SKM-1 (cell line): Measurements from ENCODE around the gene RAD52.
"Not testable (repeated sequence)": the region's sequence is repeated elsewhere in the genome, so short reads cannot be mapped to it uniquely, and the experiment has no call there.

Experiments used
- DNase-seq: peaks from one replicate; lab custom pipeline; 2025; ENCODE audit not compliant: unreplicated experiment; lab: John Stamatoyannopoulos, UW

Gene RAD52

DNA sequence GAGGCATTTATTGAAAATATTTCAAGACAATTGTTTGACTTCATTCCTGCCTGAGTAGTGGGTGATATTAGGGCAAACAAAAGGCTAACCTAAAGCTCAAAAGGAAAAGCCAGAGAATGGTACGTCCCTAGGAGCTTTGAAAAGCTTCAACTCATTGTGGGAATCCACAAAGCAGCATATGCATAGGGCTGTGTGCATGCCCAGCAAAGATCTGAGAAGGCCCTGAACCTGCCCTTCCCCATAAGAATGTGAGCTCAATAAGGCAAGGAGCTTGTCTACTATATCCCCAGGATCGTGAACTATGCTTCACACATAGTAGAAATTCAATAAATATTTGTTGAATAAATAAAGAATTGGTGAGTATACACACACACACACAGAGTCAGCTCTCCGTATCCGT is 19.1 kb upstream of the RAD52 start:
- DNase-seq: no peak

DNA sequence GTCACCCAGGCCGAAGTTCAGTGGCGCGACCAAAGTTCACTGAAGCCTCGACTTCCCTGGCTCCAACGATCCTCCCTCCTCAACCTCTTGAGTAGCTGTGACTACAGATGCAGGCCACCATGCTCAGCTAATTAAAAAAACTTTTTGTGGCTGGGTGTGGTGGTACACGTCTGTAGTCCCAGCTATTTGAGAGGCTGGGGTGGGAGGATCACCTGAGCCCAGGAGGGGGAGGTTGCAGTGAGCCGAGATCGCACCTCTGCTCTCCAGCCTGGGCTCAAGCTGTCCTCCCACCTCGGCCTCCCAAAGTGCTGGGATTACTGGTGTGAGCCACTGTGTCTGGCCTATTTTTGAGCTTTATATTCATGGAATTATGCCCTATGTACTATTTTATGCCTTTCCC is 18.1 kb upstream of the RAD52 start:
- DNase-seq: no peak

DNA sequence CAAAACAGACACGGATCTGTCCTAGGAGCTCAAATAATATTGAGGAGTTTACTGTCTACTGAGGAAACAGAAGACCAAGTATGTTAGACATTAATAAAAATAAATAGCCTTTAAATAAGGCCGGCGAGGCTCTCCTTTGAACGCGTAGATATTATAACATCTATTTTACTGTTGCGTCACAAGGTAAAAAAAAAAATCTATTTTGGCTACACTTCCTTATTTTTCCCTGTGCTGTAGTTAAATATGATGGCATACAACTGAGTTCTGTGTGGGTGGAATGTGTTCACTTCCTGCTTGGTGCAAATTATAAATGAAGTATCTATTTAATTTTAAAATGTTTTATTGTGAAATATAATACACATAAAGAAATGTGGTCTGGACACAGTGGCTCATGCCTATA is 17.2 kb upstream of the RAD52 start:
- no peak for DNase-seq

DNA sequence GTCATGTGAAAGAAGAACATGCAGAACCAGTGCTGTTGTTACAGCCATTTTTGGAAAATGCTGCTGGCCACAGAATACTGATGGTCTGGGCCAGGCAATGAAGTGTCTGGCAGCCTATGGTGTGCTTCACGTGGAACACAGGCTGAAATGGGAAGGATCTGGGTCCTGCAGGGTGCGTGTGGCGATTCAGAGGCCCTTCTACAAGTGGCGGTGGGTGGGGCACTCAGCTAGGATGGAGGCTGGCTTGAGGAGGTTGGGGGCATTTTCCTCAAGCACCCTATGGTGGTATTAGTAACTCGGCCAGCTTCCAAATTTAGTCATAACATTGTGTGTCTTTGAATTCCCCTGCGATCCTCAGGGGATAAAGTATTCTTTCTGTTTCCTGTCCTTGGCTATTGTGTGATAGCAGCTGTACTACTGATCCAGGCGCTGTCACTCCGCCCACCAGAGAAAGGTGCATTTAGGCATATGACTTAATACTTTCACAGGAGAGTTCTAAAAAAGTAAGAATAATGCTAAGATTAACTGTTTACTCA is 9.2 kb upstream of the RAD52 start:
- DNase-seq: no peak

DNA sequence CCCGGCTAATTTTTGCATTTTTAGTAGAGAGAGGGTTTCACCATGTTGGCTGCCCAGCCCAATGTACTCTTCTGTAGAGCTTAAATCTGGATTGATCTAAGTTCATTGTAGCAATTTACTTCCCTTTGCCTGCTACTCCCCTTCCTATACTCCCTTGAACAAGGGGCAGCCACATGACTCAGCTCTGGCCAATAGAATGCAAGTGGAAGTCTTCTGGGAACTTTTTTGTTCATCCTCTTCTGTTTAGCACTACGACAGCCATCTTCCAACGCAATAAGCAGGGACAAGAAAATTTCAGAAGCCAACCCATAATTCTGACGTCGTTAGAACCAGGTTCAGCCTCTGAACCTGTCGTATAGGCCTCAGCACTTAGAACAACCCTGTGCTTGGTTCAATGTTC is 6.4 kb upstream of the RAD52 start:
- no peak for DNase-seq

DNA sequence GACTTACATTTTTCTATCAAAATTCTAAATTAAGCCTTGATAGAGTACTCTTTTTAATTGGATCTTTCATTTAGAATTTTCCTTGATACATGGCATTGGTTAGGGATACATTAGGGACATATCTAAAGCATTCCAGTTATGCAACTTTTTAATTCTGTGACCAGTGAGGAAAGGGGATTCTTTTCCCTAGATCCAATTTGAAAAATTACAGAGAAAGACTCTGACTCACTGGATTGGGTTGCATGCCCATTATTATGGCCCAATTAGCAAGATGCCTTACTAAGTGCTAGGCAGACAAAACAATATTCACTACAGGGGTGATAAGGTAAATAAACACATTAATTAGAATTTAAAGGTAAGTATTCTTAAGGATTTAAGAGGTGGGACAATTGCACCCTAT is 5.2 kb upstream of the RAD52 start:
- DNase-seq: no peak

DNA sequence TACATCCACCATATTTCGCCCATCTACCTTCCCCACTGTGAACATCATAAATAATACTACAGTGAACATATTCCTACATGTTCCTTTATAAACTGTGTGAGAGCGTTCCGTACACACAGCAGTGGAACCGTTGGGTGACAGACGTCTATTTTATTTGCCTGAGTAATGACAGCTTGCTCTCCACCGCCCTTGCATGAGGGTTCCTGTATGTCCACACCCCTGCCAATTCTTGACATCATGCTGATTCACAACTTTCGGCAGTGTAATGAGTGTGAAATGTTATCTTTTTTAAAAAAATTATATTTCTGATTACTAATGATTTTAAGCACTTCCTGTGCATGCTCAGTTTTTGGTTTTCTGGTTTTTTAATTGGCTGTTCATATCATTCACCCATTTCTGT is 4.3 kb upstream of the RAD52 start:
- no peak for DNase-seq

DNA sequence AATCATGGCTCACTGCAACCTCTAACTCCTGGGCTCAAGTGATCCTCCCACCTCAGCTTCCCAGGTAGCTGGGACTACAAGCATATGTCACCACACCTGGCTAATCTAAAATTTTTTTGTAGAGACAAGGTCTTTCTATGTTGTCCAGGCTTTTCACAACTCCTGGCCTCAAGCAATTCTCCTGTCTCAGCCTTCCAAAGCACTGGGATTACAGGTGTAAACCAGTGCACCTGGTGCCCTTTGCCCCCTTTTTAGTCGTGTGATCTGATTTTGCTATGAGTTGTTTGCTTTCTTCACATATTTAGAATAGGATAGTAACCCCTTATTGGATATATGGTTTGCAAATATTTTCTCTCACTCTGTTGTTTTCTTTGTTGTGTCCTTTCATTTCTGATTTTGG is 1.7 kb upstream of the RAD52 start:
- no peak for DNase-seq

DNA sequence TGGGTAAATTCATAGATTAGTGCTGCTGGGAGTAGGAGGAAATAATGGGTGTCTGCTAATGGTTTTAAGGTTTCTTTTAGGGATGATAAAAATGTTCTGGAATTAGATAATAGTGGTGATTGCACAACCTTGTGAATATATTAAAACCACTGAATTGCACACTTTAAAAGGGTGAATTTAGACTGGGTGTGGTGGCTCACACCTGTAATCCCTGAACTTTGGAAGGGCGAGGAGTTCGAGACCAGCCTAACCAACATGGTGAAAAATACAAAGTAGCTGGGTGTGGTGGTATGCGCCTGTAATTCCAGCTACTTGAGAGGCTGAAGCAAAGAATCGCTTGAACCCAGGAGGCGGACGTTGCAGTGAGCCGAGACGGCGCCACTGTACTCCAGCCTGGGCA is 1.3 kb downstream of the RAD52 start:
- DNase-seq: no peak

DNA sequence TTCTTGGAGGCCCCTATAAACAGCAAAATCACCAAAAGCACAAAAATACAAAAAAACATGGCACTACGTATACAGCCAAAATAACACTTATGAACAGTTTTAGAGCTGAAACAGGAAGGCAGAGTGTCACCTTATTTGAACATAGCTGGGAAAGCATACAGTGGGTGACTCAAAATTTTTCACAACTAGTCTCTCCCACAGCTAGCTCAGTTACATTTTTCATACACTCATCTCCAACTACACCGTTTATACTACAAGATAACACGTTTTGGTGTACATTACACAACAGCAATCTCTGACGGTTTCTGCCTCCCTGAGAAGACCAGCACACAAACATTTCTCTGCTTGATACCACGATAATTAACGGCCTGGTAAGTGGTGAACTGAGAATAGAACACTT is 2.9 kb downstream of the RAD52 start:
- no peak for DNase-seq

DNA sequence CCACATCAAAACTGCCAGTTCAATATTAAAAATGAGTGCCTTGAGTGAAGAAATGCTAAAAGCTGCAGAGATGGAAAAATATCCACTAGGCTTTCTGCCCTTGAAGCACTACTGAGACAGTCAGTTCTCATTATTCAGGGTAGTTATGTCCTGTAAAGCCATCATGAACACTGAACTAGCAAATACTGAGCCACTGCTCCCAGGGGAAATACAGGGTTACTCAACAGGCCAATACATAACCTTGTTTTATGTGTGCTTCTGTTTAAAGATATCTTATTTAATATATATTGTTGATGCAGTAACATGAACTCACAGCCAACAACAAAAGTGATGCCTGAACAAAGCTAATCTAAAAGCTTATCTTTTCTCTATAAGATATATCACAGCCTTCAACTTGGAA is 3.3 kb downstream of the RAD52 start:
- DNase-seq: no peak

DNA sequence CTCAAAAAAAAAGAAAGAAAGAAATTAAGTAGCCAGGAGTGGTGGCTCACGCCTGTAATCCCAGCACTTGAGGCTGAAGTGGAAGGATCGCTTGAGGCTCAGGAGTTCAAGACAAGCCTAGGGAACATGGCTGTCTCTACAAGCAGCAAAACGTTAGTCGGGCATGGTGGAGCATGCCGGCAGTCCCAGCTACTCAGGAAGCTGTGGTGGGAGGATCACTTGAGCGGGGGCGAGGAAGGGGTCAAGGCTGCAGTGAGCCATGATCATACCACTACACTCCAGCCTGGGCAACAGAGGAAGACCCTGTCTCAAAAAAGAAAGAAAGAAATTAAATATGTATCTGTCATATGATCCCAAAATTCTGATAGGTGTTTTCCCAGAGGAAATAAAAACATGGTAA is 5.3 kb downstream of the RAD52 start:
- DNase-seq: no peak

DNA sequence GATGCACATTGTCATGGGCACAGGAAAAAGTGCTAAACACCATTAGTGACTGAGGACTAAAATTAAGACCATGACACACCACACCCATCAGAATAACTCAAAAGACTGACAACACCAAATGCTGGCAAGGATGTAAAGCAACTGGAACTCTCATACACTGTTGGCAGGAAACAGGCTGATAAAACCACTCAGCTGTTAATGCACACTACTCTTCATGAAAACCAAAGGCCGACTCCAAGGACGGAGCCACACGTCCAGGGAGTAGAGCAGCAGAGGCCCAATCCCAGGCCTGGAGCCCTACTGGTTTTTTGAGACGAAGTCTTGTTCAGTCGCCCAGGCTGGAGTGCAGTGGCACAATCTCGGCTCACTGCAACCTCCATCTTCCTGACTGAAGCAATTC is 6.4 kb downstream of the RAD52 start:
- no peak for DNase-seq

DNA sequence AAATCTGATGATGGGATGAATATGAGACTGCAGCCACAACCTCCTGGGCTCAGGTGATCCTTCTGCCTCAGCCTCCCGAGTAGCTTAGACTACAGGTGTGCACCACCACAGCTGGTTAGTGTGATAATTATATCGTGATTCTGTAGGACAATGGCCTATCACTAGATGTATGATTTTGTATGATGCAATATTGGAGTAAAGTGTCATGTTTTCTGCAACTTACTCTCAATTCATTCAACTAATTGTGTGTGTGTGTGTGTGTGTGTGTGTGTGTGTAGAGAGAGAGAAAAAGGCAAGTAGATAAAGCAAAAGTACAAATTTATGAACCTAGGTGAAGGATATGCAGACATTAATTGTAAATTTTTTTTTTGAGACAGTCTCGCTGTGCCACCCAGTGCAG is 10.7 kb downstream of the RAD52 start:
- no peak for DNase-seq

DNA sequence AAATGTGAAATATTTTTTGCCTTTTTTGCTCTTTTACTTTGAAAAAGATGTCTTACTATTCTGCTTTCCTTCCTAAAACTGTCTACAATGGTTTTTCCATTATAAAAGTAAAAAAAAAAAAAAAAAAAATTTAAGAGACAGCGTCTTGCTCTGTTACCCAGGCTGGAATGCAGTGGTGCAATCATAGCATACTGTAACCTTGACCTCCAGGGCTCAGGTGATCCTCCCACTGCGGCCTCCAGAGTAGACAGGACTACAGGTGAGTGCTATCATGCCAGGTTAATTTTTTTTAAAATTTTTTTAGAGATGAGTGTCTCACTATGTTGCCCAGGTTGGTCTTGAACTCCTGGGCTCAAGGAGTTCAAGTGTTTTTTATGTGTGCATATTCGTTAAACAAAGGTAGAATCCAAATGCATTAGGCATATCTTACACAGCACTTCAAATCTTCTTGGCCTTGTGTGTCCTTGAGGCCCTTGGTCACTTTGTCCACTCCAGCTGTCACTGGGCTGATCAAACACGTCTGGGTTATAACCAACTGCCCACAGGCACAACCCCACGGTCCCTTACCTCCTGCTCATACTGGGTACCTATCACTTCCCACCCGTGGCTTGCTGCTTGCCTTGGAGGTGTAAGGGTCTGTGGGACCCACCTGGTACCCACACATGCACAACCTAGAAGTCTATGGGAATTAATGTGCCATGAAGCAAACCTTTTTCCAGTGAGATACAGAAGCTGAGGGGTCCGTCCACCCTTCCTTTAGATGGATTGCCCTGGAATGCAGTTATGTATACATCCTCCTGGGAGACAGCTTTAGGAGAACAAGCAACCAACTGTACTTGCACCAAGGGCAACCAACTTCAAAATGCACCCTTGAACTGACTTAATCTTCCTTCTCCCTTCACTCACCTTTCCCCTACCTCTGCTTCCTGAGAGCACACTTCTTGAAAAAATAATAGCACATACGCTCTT is 12.8 kb downstream of the RAD52 start:
- DNase-seq: no peak

DNA sequence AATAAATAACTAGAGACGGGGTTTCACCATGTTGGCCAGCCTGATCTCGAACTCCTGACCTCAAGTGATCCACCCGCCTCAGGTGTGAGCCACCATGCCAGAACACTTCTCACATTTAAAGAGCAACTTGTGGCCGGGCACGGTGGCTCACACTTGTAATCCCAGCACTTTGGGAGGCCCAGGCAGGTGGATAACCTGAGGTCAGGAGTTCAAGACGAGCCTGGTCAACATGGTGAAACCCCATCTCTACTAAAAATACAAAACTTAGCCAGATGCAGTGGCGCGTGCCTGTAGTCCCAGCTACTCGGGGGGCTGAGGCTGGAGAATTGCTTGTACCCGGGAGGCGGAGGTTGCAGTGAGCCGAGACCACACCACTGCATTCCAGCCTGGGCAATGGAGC is 13.6 kb downstream of the RAD52 start:
- DNase-seq: not testable (repeated sequence)

DNA sequence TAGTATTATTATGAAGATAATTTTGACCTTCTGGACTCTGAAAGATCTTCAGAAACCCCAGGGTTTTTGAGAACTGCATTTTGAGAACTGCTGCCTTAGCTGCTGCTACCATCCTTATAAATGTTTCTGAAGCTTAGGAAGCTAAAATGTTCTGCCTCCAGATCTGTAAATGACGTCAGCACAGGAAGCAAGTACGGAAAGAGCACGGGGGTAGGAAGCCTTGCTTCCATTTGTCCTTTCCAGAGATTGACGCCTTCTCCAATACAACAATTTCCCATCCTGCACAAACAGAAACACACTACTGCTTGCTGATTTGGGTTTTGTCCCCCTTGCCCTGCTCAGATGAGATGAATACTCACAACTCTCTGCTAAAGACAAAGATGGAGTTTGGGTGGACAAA is 17.9 kb downstream of the RAD52 start:
- DNase-seq: no peak

DNA sequence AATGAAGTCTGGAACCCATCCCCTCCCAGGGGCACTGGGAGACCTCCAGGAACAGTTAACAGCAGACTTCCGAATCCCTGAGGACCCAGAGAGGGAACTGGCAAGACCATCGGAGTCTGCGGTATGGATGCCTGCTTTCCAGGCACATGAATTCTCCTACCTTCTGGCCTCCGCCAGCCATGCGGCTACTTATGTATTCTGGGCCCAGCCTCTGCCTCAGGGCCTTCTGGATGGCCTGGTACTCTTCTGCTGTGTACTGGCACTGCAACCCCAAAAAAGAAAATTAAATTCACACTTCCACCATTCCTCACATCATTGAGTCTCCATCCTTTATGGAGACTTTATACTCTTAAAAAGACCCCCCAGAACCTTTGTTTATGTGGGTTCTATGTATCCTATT is 18.4 kb downstream of the RAD52 start:
- DNase-seq: no peak

DNA sequence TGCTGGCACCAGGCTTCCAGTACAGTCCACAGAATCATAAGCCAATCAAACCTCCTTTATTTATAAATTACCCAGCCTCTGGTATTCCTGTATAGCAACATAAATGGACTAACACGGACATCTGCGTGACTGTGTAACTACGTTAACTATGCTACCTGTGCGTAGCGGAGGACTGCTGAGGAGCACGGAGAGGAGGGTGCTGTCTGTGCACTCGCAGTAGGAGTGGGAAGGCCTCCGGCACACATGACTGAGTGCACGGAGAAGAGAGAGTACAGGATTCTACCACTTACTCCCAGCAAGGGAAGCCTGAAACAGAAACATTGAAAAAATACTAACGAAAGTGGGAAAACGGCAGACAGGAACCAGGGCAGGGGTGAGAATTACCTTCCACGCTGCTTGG is 22.9 kb downstream of the RAD52 start:
- DNase-seq: no peak

DNA sequence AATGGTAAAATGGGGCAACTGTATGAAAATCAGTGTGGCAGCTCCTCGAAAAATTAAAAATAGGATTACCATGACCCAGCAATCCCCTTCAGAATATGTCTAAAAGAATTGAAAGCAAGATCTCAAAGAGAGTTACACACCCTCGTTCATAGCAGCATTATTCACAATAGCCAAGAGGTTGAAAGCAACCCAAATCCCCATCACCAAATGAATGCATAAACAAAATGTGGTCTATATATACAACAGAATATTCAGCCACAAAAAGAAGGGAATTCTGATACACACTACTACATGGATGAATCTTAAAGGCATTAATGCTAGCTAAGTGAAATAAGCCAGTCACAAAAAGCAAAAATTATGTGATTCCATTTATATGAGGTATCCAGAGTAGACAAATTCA is 27.2 kb downstream of the RAD52 start:
- DNase-seq: no peak

DNA sequence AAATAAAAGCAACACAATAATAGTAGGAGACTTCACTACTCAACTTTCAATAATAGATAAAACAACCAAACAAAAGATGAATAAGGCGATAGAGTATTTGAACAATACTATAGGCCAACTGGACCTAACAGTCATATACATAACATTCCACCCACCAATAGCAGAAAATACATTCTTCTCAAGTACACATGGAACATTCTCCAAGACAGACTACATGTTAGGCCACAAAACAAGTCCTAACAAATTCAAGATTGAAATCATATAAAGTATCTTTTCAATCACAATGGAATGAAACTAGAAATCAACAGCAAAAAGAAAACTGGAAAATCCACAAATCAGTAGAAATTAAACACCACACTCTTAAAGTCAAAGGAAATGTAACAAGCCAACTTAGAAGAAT is 28.8 kb downstream of the RAD52 start:
- no peak for DNase-seq

DNA sequence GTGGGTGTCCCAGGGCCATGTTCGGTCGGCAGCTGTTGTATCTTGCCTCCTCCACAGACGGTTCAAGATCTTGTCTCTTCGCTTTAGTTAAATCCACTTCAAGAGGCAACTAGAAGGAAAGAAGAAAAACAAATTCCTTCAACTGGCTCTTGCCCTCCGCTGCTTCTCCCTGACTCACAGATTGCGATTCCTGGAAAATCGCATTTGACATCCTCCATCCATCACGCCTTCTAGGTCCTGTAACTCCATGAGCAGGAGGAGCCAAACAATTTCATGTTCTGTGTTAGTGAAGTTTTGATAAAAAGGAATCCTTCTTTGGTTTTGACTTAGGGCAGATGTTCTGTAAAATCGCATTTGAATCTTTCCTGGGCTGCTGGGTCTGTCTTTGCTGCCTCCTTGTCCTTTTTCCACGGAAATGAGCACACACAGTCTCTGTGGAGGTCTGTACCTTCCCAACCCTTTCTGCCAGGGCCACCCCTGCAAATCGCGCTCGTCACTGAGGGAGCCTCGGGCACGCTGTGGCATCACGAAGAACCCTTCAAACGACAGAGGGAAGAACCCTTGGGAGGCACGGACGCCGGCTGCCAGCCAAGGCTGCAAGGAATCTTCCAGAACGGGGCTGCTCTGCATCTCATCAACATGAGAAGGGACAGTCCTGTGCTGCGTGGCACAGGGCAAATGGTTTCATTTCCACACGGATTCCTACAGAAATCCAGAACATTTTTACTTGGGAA is 32.6 kb downstream of the RAD52 start:
- DNase-seq: no peak
